Measurements from ENCODE around the gene FGF5.
"Not testable (repeated sequence)": the region's sequence is repeated elsewhere in the genome, so short reads cannot be mapped to it uniquely, and the experiment has no call there.

The FGF5 gene

GRCh38 chr4:80266253-80266901 lies at the start of gene FGF5:
Gene FGF5 (plus strand): TSS chr4:80266664. CDS start chr4:80266825, 161 bp downstream.
- DNase-seq (ENCODE audit: low spot score) = no peak

DNA sequence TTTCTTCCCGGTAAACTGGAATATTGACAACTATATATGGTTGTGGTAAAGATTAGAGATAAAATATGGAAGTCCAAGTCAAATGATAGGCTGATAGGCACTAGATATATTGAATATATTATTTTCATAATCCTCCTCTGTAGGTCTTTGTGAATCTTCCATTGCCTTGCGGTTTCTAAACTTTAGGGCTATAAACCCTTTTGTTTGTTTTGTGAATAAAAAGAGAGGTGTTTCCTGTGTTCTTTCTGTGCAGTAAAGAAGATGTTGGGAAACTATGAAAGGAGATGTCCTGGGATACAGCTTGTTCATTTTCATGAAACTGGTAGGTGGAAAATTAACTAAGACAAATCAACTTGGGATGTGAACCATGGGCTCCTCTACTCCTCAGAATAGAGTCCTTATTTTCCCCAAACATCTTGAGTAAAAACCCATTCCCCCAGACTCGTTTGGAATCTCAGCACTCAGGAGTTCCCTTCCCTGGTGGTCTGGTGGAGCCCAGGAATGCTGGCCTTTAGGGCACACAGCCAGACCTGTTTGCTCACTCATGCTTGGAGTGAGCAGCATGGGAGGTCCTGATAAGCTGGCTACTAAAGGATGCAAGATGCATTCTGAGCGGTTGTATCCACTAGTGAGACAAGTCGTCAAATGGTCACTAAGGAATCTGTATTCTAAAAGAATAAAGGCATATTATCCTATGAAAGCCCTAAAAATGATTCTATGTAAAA lies 47.0 kb upstream of the FGF5 start:
- no peak for DNase-seq (ENCODE audit: low spot score)

DNA sequence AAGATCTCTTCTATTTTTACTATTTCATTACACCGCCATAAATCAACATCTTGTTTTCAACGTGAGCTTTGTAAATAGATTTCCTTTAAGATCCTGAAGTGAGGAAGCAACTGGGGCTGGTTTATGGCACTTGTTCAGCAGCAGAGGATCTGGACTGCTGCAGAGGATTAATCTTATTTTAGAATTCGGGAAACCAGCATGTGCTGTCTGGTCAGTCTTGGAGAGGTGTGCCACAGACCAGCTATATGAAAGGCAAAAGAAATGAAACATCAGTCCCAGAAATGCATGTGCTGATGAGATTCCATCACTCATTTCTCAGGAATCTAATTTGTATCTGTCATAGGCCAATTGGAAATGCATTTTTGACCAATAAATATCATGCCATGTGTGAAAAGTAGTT lies 45.8 kb upstream of the FGF5 start:
- no peak for DNase-seq (ENCODE audit: low spot score)

- DNase-seq (ENCODE audit: low spot score) = no peak
Observed at GRCh38 chr4:80221161-80221560, 45.3 kb upstream of the FGF5 start.

DNA sequence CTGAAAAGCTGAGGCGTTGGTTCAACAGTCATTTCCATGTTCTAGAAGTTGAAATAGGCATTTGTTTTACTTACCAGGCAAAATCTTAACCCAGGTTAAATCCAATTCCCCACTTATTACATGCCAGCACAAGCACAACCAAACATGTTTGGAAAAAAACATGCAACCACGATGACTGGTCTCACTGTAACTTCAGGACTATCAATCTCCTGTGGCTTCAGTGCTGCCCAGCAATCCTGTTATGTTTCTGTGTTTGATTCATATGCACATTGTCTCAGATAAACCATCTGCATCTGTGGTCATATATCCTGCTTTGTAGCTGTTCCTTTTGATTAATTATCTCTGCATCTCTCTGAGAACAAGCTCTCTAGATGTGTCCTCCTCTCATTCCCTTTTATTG lies 40.9 kb upstream of the FGF5 start:
- DNase-seq (ENCODE audit: low spot score) = no peak

GRCh38 chr4:80226094-80226493 lies 40.4 kb upstream of the FGF5 start:
- DNase-seq (ENCODE audit: low spot score) = no peak

GRCh38 chr4:80228460-80228859 lies 38.0 kb upstream of the FGF5 start:
- DNase-seq (ENCODE audit: low spot score) = no peak

DNA sequence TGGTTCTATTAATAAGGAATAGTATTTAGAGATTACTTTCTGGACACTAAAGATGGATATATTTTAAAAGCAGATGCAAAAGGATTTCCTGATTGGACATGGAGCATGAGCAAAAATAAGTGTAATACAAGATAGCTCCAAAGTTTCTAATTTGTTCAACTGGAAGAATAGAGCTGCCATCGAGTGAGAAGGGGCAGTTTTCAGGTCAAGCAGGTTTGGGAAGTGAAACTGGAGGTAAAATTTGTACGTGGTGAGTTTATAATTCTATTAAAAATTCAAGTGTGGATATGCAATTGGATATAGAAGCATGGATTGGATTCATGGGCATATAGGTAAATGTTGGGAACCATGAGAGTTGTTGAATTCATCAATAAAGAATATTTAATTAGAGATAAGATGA lies 37.3 kb upstream of the FGF5 start:
- DNase-seq (ENCODE audit: low spot score) = no peak

GRCh38 chr4:80229590-80229989 lies 36.9 kb upstream of the FGF5 start:
- no peak for DNase-seq (ENCODE audit: low spot score)

- no peak for DNase-seq (ENCODE audit: low spot score)
Observed at GRCh38 chr4:80231180-80231579, 35.3 kb upstream of the FGF5 start.

DNA sequence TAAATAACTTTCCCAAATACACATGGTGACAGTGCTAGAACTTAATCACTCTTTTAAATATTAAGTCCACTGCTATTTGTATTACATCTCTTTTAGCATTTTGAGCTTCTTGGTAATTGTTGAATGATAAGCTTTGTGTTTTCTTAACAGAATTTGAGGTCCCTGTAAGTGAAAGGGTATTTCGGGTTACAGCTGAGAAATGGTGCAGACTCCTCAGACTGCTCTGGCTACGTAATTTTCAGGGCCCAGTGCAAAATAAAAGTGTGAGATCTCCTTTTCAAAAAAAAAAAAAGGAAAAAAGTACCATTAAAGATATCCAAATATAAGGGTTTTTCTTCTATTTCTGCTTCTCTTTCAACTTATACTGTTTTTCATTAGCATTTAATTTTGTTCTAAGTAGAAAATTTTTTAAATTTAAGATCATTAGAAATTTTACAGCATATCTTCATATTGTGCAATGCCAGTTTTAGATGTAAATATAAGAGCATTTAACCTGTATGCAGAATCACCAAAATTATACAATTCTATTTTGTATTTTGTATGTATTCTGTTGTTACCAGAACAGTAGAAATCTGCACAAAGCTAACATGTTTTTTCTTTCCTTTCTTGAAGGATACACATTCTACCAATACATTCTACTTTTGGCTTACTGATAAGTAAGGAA lies 33.6 kb upstream of the FGF5 start:
- no peak for DNase-seq (ENCODE audit: low spot score)

GRCh38 chr4:80233390-80233789 lies 33.1 kb upstream of the FGF5 start:
- no peak for DNase-seq (ENCODE audit: low spot score)

DNA sequence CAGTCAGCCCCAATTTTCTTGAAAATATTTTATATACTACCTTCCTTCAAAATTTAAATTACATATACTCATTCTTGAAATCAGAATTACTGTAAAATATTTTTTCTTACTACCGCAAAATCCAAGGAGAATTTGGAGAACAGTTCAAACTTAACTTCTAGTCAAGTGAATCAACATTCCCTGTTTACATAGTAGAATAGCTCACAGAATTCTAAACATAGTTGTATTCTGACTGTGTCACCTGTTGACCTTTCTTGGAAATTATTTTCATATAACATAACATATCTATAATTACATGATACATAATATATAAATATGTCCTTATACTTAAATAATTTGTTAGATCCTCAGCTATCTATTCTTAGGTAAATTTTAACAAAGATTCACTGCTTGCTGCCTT lies 31.0 kb upstream of the FGF5 start:
- no peak for DNase-seq (ENCODE audit: low spot score)

DNA sequence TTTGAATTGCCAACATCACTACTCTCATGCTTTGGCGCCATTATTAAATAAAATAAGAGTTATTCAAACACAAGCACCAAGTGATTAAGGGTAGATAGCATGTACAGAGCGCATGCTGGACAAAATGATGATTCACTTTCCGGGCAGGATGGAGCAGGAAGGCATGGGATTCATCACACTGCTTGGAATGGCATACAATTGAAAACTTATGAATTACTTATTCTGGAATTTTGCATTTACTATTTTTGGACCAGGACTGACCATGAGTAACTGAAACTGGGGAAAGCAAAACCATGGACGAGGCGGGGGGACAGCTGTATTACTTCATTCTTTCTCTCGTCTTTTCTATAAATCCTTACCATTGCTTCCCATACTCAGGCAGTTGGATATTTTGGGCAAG lies 28.5 kb upstream of the FGF5 start:
- DNase-seq (ENCODE audit: low spot score) = no peak

DNA sequence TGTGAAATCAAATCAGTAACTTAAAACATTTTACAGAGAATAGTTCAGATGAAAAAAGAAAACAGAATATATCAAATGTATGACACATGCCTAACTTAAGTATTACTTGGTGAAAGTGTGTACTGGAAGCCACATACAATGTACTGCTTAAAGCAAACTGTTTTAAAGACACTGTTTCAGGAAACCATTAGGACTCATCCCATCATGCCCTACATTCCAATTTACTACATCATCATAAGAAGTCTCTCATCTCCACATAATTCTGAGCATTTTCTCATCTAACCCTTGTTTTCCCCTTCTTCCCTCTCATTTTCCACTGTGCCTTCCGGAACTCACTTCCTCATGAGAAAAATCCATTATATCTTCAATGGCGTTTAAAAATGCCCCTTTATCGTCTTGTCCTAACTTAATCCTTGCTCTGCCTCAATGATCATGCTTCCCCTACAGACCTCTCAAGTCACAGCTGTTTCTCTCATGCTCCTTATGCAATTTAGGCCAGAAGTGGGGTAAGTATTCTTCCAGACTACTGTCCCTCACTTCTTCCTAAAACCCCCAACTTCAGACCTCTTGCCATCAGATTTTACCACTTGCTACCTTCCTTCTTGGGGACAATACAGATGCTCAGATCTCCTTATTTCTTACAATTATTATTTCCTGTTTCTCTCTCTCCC lies 26.8 kb upstream of the FGF5 start:
- DNase-seq (ENCODE audit: low spot score) = no peak

DNA sequence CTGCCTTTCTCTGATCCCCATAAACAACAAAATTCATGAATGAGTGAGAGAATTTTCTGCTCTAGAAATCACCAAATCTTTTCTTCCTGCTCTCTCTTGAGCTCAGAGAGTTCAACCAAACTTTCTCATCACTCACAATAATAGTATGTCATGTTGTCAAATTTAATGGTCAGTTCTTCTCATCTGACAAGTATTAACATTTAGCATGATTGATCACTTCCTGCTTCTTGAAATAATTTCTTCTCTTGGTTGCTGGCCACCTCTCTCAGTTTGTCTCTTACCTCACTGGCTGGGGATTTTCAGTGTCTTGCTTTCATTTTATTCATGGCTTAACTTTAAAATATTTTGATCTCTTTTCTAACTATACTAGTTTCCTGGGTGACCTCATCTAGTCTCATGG lies 25.5 kb upstream of the FGF5 start:
- DNase-seq (ENCODE audit: low spot score) = no peak

- no peak for DNase-seq (ENCODE audit: low spot score)
Observed at GRCh38 chr4:80243274-80244018, 23.0 kb upstream of the FGF5 start.

DNA sequence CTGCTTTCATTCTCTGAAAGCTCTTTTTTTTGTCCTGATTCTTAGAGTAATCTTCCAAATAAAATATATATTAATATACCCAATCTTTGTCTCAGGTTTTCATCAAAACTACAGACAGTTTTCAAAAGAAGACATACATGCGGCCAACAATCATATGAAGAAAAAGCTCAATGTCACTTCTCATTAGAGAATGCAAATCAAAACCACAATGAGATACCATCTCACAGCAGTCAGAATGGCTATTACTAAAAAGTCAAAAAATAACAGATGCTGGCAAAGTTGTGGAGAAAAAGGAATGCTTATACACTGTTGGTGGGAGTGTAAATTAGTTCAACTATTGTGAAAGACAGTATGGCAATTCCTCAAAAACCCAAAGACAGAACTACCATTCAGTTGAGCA lies 19.0 kb upstream of the FGF5 start:
- not testable (repeated sequence) for DNase-seq (ENCODE audit: low spot score)

- no peak for DNase-seq (ENCODE audit: low spot score)
Observed at GRCh38 chr4:80249144-80249543, 17.3 kb upstream of the FGF5 start.

DNA sequence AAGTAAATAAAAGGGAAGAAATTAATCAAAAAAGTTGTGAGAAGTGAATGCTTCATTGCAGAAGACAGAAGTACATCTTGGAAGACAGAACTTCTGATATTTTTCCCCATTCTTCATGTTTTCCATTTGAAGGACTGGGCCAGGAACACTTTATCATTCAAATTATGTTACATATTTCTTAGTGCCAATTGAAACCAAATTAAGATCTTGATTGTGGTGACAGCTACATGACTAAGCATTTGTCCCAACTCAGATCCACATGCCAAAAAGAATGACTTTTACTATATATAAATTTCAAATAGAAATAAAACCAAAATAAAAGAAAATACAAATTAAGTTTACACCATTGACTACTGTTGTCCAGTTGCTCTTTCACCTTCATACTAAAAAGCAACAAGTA lies 14.0 kb upstream of the FGF5 start:
- no peak for DNase-seq (ENCODE audit: low spot score)

GRCh38 chr4:80252953-80253352 lies 13.5 kb upstream of the FGF5 start:
- no peak for DNase-seq (ENCODE audit: low spot score)

DNA sequence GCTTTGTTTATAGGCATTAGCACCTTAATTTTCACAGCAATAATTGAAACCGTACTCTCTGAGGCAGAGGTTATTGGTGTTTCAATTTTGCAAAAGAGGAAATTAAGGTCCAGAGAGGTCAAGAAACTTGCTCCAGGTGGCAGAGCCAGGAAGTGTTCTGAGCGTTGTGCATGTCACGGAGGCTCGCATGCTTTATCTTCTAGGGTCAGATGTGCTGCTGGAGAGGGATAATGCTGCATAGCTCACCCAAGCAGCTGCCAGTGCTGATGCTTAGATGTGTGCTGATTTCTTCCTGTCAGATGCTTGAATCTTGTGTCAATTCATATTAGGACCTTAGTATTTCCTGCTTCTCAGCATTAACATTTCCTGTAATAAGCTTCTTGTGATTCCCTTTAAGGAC lies 13.0 kb upstream of the FGF5 start:
- no peak for DNase-seq (ENCODE audit: low spot score)
